GM12892 (cell line): ENCODE results near the gene AQP5.

Experiments used
- DNase-seq: peaks from one replicate; pipeline ENCODE4 v3.0.0; 2011; ENCODE audit not compliant: insufficient read length
- FAIRE-seq: peaks from 2 replicates; lab custom pipeline; 2011; peaks lifted over from hg19 to GRCh38; lab: Jason Lieb, UNC
- POLR2A ChIP-seq: IDR thresholded peaks from 2 replicates; pipeline ENCODE4 v1.6.1; 2011; ENCODE audit warnings: low read depth, low read length, control low read depth
- POLR2AphosphoS5 ChIP-seq: IDR thresholded peaks from 2 replicates; pipeline ENCODE4 v1.6.1; 2011; ENCODE audit warnings: low read depth, low read length, control low read depth
- TAF1 ChIP-seq: IDR thresholded peaks from 2 replicates; pipeline ENCODE4 v1.6.1; 2011; ENCODE audit warnings: low read depth, mild to moderate bottlenecking, control low read depth, low read length, borderline replicate concordance

AQP5 gene

DNA sequence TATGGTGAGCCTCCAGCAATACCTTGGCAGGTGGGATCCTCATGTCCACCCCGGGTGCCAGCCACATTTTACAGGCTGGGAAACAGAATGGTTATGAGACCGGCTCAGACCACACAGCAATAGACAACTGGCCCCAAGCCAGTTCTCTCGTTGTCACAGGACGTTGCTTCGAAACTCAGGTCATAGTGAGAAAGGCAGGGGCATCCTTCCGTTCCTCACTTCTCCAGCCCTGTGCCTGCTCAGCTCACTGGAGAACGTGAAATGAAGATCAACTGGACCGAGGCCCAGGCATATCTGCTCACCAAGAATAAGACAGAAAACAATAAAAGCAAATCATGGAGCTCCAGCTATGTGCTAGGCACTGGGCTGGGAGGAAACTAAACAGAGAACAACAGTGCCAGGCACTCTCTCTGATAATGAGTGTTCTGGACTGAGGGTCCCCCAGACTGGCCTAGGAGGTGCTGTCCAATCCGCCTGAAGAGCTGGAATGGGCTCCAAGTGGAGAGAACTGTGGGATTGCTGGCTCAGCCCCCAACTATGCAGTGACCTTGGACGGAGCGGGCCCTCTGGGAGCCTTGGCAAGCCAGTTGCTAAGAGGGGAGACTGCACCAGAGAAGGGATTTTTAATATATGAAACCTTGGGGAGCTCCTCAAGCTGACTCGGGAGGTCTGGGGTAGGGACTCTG is 39.2 kb upstream of the AQP5 start:
- TF ChIP-seq TAF1 (no peak), POLR2AphosphoS5 (no peak), POLR2A (no peak)
- FAIRE-seq (no peak), DNase-seq (no peak)

DNA sequence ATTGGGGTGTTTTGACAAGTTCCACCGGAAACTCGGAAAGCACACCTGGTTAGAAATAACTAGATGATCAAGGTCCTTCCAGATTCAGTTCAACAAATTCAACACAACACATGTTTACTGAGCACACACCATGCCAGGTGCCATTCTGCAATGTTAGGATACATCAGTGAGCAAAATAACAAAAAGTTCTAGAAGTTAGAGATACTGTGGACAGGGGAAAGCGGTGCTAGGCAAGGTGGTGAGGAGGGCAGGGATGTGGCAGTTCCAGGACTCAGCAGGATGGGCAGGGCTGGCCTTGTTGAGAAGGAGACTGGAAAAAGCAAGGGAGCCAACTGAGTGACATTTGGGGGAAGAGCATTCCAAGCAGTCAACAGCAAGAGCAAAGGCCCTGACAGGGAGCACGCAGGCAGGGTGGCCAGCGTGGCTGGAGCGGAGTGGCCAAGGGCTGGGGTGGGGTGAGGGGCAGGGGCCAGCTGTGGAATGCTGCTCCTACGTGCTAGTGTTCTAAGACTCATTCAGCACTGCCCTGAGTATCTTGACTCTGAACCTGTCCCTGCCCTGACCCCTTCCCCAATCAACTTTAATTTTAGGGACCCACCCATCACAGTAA is 38.5 kb upstream of the AQP5 start:
- TF ChIP-seq POLR2AphosphoS5: no peak
- no peak for TF ChIP-seq POLR2A
- TF ChIP-seq TAF1: no peak
- no peak for DNase-seq
- no peak for FAIRE-seq

DNA sequence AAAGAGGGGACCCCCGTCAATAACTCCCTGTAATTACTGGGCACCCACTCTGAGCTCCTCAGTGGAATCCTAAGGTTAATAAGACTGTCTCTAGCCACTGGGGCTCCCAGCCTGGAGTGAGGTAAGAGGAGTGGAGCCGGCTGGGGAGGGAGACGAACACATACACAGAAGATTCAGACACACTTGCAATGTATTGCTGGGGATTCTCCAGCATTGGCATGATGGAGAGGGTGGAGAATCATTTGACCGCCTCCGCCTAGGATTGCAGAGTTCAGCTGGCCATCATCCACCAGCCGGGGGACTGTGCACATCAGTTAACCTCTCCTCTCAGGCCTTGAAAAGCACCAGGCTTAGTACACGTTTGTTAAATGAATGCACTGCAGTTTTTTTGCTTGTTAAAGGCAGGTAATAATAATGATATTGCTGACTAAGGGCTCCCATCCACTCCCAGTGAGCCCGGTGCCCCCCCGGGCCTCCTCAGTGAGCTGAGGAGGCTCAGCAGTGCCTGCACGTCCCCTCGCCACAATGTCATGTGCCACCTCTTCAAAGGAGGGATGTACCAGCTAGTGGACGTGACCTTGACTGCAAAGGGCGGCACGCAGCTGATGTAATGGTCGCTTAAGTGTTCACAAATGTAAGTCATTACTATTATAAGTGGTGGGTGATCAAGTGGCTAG is 37.7 kb upstream of the AQP5 start:
- TF ChIP-seq TAF1 (no peak), POLR2AphosphoS5 (no peak), POLR2A (no peak)
- FAIRE-seq (no peak), DNase-seq (no peak)

DNA sequence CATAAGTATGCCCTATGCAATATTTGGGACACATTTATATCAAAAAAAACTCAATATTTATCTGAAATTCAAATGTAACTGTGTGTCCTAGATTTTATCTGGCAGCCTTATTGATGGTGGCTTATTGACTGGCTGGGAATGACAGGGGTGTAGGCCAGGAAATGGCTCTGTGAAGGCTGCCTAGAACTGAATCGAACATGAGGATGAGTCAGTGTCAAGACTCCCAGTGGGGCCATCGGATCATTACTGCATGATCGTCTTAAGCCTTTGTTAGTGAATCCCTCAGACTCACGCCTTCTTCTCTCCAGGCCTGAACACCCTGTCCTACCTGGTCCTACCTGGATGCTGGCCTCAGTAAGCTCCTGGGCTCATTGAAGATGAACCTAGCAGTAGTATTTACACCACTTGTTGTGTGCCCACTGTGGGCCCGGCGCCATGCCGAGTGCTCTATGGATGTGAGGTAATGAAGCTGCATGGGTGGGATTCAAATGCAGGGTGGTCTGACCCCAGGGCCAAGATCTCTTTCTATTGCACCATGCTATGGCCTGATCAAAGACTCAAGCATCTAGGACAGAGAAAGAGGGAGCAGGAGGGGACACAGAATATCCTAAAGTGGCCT is 36.9 kb upstream of the AQP5 start:
- no peak for FAIRE-seq
- TF ChIP-seq POLR2A: no peak
- TF ChIP-seq TAF1: no peak
- no peak for DNase-seq

DNA sequence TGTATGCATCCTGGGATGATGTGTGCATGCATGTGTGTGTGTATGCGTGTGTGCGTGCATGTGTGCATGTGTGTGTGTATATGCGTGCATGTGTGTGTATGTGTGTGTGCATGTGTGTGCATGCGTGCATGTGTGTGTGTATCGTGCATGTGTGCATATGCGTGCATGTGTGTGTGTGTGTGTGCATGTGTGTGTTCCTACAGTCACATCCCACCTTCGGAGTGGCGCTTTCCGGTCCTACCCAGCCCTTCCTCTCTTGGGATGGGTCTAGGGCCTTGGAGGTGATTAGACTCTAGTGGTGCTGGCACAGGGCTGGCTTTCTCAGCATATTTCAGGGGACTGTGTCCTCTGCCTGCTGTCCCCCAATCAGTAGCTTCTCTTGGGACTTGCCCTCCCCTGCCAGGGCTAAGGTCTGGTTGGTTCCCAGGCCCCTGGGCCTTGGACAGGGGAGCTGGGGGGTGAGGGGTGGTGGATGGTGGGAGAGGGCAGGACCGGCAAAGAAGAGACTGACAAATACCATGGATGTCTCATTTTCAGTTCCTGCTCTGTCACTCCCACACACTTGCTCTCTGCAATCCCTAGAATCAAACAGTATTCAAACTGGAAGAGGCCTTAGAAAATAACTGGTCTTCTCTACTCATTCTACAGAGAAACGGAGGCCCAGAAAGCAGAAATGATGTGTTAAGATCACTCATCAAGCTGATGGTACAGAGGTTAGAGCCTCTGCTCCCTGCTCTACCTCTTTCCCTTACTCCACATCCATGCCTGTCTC is 36.1 kb upstream of the AQP5 start:
- no peak for DNase-seq

DNA sequence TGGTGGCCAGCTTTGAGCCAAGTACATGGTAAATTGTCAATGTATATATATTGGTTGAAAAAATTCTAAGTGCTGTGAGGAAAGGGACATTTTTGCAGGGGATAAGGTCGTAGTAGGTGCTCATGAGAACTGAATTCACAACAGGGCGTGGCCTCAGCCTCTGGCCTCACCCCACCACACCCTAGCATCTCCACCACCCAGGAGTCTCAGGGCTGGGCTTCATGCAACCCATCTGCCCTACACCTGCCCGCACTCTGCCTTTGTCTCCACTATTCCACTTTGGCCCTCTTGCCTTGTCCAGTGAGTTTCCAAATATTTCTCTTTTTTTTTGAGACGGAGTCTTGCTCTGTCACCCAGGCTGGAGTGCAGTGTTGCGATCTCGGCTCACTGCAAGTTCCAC is 33.2 kb upstream of the AQP5 start:
- TF ChIP-seq TAF1 (no peak), POLR2A (no peak), POLR2AphosphoS5 (no peak)
- FAIRE-seq (no peak), DNase-seq (no peak)

More for the DNA sequence above, 36.1 kb upstream of the AQP5 start:
- no peak for FAIRE-seq
- no peak for TF ChIP-seq POLR2AphosphoS5
- no peak for TF ChIP-seq POLR2A
- no peak for TF ChIP-seq TAF1

DNA sequence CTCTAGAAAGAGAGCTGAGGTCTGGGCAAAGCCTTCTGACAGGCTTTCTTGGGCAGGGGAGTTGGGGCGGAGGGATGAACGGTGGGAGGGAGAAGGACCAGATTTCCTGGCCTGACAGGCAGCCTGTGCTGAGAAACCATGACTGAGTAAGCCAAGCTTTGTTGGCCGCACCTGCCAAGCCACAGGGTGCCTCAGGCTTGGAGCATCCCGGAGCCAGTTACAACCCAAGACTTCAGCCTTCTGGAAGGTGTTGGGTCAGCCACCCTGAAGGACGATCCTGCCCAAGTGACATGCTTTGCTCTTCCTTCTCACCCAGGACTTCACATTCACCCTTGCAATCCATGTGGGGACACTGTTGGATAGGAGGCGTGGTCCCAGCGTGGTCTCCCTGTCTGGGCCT is 32.1 kb upstream of the AQP5 start:
- FAIRE-seq (no peak), DNase-seq (no peak)
- TF ChIP-seq POLR2A (no peak), TAF1 (no peak), POLR2AphosphoS5 (no peak)

DNA sequence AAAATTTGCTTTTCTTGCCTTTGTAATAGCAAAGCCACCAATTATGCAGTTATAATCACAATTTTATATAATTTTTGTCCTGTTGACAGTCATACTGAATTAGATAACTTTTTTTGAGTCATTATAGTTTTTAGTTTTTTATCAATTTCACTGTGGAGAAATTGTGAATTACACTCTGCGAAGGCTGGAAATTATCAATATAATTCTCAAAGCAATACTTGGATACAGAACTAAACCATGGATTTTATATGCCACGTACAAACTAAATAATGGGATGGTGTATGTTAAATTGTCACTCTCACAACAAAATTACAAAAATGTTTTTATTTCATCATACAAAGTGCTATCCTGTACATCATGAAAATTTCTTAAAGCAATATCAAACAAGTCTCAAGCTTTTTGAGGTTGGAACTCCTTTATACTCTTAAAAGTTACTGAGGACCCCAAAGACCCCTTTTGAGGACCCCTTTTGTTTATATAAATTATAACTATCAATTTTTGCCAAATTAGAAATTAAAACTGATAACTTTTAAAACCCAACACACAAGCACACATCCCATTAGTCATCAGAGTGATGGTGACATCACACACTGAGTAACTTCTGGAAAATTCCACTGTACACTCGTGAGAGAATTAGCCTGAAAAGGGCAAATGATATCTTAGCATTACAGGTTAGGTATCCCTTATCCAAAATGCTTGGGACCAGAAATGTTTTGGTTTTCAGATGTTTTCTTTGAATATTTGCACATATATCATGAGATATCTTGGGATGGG is 31.0 kb upstream of the AQP5 start:
- no peak for FAIRE-seq

DNA sequence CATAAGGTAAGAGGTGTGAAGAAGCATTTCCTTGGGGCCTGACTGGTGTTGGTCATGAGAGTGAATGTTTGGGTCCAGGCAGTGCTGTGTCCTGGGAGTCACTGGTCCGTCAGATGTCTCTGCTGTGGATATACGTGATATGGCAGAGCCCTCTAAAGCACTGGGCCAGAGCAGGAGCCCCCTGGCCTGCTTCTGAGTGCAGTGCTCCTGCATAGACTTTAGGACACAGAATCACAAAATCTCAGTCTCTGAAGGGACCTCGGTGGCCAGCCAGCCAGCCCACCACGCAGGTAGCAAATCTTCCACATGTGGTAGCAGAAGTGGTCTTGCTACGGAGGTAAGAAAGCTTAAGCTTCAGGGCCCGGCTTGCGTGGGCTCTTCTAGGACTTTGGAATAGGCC is 29.6 kb upstream of the AQP5 start:
- FAIRE-seq (no peak), DNase-seq (no peak)
- TF ChIP-seq POLR2AphosphoS5 (no peak), POLR2A (no peak), TAF1 (no peak)

More for the DNA sequence above, 31.0 kb upstream of the AQP5 start:
- no peak for DNase-seq
- no peak for TF ChIP-seq POLR2AphosphoS5
- no peak for TF ChIP-seq TAF1
- TF ChIP-seq POLR2A: no peak

DNA sequence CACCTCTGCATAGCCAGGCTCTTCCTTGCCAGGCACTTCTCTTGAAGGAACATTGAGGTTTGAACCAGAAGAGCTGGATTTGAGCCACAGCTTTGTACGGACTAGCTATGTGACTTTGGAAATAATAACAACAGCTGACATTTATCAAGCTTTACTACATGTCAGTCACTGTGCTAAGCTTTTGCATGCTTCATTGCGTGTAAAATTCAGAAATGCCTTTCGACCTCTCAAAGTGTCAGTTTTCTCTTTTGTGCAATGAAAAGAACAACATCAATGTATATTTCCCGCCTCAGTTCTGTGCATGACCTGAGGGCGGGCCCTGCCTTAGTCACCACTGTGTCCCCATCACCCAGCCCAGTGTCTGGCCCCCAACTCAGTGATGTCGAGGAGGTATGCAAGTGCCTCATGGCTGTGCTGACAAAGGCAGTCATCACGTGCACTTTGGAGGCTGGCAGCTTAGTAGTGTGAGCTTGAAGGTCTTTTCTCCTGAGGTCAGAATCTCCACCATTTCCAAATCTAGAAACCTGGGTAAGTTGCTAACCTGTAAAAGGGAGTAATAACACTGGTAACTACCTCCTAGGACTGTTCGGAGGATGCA is 29.0 kb upstream of the AQP5 start:
- TF ChIP-seq TAF1 (no peak), POLR2AphosphoS5 (no peak), POLR2A (no peak)
- DNase-seq (no peak), FAIRE-seq (no peak)
